NOMO-1 (cell line): ENCODE measurements around the gene SLIT3.
"Not testable (repeated sequence)": the region's sequence is repeated elsewhere in the genome, so short reads cannot be mapped to it uniquely, and the experiment has no call there.

Experiments used
- DNase-seq, 2 experiments: peaks; one replicate each; lab custom pipeline; 2025; ENCODE audit not compliant: unreplicated experiment in 2 of 2; lab: John Stamatoyannopoulos, UW

Gene SLIT3

DNA sequence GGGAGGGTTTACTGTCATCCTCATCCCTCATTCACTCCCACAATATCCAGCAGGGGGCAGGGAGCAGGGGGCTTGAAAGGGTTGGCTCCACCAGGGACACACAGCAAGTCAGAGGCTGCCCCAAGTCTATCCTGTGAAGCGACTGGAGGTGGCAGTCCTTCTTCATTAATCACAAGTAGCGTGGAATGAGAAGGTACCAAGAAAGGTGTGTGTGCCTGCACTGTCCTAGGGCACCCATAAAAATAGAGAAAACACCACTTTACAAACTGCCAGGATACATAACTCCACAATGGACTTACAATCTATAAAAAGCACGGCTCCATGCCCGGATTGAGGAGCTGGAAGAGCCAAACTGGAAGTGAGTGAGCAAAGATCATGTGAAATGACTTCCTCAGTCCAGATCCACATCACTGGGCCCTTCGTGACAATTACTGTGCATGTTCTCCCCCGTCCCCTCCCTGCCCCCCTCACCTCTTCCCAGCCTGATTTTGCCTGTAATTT, 183.9 kb downstream of the SLIT3 start:
- no peak for DNase-seq

DNA sequence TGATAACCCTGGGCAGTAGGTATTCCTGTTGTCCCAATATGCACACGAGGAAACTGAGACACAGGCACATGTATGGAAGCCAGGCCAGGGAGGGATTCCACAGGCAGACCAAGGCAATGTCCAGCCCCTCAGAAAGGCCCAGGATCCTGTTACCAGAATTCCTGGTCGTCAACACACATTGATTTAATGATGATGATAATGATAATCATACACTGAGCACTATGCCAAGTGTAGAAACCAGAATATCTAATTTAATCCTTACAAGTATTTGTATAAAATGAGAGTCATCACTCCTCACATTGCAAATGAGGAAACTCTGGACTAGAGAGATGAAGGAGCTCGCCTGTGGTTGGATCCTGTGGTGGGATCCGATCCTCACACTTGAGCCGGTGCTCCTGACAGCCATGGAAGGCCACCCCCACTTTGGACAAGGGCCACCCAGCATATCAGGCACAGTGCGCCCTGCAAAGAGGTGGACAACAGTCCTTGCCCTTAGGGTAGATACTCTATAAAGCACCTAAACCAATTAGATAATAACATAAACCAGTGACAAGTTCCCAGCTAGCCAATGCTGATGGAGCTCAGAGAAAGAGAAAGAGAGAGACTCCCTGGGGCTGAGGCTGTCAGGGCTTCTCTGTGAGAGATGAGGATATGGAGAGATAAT, 185.3 kb downstream of the SLIT3 start:
- no peak for DNase-seq

DNA sequence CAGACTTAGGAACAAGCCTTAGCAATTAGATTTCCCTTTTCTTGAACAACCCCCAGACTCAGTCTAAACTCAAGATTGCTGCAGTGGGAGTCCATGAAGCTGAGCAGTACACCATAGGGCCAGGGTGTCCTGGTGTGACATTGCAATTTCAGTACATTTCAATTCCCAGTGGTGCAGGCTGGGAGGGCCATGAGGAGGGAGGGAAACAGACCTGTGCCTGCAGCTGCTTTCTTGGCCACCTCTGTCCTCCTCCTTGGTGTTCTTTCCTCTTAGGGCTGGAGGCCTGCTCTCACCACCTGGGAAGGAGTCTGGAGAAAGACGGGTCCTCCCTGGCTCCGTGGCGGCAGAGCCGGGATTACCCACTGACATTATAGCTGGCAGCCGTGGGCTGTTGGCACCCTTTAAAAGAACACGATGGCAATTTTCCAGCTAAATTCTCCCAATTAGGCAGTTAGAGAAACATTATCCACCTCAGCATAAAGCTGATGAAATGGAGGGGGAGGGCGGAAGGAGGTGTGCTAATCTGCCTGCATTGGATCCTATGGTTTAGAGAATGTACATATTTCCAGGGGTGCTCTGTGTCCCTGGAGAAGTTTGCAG, 186.4 kb downstream of the SLIT3 start:
- DNase-seq, result no peak

DNA sequence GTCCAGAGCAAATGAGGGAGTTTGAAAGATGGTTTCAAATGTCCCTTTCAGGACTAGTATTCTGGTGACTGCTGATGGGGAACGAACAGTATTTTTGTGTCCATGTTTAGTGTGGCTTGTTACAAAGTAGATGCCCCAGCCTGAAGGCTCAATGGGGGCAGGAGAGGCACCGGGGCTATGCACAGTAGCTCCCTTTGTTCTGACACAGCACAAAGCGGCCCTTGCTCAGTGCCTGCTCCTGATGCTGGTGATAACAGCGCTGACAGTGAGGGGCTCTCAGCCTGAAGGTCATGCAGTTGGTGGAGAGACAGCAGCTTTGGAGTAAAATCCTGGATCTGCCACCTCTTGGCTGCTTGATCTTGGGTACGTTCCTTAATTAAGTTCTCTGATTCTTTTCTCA, 188.9 kb downstream of the SLIT3 start:
- DNase-seq, result no peak

DNA sequence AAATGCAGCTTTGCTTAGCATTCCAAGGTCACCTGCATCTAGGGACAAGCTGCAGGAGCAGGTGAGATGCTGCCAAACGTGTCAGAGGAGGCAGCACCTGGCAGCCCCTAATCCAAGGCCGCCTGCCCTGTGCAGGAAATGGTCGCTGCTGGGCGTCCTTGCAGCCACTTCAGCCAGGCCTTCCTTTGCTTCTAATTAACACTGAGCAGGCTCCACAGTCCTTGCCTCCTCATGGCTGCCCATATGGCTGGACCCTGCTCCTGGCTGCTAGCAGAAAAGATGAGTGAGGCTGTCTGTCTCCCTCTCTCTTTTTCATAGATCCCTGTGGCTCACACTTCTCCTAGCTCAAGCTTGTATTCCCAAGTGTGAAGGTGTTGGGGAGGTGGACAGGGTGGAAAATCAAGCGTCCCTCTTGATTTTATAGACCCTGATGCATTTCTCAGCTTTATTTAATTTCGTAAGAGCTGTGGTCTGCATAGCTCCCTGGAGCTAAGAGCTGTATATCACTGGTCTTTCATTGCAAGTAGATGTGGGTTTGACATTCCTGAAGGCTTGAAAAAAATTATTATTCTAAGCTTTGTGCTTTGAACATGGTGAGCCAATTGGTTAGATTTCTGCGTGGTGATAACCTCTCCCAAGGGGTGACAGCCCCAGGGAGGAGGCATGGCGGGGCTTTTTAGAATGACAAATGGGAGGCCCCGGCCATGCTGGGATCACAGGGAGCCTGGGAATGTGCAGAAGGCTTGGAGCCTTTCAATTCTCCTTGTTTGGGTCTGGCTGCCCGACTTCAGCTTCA, 193.8 kb downstream of the SLIT3 start:
- no peak for DNase-seq

DNA sequence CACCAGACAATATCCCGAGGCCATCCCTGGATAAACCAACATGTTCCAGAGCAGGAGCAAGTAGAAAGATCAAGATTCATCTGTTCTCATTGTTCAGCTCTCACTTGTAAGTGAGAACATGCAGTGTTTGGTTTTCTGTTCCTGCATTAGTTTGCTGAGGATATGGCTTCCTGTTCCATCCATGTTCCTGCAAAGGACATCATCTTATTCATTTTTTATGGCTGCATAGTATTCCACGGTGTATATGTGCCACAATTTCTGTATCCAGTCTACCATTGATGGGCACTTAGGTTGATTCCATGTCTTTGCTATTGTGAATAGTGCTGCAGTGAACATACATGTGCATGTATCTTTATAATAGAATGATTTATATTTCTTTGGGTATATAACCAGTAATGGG, 195.4 kb downstream of the SLIT3 start:
- not testable (repeated sequence) for DNase-seq

DNA sequence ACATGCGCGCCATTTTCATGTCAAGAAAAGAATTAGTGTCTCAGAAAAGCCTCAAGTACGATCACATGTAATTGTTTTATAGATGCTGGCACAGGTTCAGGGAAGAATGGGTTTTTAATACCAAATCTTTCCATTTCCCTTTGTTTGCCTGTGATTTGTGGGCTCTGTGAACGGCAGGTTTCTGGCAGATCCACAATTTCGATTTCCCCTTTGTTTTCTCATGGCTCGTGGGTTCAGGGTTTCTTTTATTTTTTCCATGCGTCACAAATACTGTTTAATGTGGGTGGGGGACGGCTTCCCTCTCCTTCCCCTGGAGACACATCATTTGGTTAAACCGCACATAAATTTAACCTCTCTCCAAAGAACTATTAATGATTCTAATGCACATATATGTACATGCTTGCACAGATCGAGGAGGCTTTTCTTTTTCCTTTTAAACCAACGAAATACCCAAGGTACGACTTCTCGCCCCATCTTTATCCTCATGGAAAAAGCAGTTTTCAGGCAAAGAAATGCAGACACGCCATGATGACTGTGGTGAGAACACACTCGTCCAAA, 195.9 kb downstream of the SLIT3 start:
- no peak for DNase-seq

DNA sequence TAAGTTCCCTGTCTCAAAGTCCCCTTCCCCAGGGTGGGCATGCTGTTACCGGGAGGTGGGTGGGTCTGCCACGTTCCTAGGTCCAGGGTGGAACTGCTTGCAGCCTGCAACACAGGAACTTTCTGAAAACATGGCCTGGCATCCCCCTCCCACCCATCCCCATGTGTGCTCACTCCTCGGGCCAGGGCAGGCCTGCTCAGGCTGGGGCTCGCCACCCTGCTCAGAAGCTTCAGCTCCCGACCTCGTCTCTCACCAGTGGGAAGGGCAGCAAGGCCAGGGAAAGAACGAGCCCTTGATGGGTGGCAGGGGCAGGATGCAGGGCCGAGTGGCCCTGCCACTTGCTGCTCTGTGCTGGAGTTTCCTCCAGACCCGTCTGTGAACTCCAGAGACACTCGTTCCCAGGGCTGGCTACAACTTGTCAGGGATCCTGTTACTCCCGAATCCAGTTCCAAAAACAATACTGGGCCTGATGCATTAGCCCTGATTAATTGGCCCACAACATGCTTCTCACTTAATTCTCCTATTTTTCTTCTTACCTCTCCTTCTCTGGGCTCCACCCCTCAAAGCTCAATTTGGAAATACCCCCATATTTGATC, 197.3 kb downstream of the SLIT3 start:
- DNase-seq, result no peak

DNA sequence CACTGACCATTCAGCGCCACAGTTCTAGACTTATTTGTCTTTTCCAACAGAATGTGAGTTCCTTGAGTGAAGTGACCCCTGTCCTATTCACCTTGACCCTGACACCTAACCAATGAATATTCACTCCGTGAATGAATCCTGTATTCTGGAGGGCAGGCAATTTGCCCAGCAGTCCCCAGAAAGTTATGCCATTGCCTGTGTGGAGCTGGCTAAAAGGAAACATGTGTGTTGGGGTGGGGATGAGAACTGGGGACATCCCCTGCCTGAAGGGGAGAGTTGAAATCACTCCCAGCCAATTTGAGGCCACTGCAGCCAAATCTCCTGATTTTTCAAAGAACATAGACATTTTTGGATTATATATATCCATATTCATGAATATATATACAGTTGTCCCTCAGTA, 199.0 kb downstream of the SLIT3 start:
- no peak for DNase-seq

DNA sequence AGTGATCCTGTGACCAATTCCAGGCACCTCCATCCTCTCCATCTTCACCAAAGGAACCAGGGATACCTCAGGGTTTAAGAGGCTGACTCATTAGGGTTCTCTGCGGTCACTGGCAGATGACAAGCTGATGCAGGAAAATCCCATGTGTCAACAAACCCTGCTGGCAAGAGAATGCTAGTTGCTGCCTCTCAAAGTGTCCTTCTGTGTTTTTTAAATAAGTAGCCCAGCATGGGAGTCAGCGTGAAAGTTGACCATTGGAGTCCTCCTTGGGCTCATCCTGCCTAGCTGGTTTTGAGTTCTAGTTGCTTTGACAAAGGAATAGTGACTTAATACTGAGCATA, 200.2 kb downstream of the SLIT3 start:
- DNase-seq, result no peak

DNA sequence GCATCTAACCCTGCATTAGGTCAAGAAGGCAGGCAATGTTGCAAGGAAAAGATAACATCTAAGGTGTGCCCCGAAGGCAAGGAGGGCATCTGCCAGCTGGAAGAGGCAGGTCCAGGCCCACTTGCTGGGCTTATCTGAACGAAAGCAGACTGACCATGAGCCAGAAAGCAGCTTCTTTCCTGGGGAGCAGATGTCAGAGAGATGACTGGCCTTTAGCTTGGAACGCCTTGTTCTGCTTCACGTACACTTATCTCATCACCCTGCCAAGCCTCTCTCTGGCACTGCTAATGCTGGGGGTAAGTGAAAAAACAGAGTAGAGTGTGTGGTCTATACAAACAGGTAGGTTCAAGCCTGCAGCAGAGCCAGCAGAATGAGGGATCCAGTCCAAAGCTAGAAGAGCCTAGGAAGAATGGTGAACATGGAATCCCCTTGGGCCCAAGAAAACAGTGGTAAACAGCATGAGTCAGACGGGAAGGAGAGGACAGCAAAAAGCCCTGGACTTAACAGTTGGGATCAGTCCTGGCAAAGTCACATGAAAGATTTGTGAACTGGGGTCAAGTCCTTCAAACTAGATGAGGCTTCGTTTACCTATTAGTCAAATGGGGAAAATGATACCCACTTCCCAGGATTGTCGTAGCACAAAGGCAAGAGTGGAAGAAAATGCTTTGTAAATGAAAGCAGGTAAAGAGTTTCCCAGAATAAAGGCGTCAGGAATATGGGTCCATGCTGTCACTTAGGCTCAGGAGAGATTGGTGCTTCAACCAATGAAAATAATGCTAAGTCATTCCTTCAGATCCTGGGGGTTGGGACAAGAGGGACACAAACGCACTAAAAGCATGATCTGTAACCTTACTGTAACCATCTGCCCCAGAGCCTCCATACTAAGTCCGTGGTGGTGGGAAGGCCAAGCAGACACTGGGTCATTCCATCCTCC, 200.9 kb downstream of the SLIT3 start:
- no peak for DNase-seq

DNA sequence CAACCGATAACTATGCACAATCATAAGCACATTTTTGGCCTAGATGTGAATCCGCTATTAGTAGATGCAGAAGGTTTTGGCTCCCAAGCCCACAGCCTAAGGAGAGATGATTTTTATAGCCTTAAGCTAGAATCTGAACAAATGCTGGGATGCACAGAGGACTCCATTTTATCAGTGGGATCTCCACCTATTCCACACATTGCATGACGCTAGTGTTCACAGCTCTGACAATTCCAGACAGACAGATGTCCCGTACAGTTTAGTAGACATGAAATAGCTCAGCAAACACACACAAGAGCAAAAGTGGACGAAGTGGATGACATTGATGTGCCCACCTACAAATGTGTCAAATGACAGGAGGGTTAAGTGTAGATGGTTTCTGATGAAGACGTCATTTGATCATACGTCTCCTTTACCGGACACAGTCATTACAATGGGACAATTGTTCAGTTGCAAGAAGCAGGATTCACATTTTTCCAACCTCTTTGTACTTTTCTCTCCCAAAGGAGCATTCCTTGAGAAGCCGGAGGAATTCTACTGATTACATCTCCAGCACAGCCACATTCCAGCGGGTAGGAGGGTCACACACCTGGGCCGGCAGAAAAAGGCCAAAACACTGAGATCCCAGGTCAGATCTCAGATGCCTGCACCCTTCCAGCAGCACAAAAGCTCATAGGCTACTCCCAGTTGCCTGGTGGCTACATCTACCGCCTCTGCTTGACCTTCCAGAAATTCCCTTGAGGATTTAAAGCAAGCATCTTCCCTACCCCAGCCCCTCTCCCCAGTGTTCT, 202.4 kb downstream of the SLIT3 start:
- no peak for DNase-seq

DNA sequence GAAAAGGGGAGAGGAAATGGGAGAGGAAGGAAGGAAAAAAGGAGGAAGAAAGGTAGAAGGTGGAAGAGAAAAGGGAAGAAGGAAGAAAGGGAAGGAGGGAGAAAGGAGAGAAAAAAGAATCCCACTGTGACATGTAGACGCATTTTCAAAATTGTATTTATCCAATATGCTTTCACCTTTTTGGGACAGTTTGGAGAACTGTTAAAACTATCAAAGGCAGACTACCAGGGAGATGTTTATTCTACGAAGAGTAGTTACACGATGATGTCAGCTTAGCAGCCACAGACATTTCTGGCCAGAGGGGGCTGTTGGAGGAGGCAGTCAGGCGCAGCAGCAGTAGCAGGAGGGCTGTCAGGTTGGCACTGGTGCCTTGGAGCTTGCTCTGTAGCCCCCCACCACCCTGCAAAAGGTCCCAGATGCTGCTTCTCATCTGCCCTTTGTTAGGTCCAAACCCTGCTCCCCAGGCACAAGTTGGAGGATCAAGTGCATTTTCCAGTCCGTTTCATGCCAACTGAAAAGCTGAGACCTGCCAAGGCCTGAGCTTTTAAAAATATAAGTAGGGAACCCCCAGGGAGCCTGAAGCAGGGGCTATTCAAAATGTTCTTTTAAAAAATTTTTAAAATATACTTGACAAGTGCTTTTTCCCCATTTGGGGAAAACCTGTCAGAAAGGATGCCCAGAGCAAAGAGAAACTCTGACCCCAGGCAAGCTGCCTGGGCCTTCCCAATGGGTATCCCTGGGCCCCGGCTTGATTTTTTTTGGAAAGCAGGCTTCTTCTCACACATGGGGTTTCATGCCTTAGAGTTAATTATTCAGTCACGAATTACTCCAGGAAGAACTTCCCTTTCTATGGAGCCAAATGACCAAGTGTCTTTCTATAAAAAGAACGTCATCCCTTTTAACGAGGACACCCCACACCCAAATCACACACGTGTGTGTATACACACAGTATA, 203.3 kb downstream of the SLIT3 start:
- no peak for DNase-seq

DNA sequence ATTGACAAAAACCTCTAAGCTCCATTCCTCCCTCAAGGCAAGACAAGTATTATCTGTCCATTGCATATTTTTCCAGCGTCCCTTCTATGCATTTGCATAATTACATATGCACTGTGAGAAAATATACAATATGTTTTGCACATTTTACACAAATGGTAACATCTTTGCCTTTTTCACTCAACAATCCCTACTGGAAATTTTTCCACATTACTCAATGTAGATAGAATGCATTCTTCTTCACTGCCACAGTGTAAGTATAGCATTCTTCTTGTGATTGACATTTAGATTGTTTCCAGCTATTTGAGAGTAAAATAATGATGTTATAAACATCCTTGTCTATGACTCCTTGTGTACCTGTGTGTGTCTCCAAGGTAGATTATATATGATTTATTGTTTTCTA, 205.0 kb downstream of the SLIT3 start:
- DNase-seq, result no peak

DNA sequence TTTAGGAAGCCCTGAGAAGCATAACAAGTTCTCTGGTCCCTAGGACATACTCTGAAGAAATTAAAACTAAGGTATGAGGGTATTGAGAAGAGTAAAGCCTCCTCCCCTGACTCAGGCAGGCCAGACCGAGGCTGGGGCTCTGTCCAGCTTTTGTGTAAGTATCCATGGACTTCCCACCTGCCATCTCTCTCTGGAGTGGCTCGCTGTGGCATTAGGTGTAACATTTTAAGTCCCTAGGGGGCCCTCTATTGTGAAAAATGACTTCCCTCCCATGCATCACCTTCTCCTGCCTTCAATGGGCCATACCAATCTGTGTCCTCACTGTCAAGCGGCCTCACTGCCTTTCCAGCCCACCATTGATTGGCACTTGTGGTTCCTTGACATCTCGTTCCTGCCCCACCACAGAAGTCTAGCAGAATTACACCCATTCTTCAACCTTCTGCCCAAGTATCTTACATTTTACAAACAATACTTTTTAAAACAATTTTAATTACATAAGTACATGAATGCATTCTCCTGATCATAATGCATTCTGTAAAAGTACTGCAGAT, 205.5 kb downstream of the SLIT3 start:
- no peak for DNase-seq

DNA sequence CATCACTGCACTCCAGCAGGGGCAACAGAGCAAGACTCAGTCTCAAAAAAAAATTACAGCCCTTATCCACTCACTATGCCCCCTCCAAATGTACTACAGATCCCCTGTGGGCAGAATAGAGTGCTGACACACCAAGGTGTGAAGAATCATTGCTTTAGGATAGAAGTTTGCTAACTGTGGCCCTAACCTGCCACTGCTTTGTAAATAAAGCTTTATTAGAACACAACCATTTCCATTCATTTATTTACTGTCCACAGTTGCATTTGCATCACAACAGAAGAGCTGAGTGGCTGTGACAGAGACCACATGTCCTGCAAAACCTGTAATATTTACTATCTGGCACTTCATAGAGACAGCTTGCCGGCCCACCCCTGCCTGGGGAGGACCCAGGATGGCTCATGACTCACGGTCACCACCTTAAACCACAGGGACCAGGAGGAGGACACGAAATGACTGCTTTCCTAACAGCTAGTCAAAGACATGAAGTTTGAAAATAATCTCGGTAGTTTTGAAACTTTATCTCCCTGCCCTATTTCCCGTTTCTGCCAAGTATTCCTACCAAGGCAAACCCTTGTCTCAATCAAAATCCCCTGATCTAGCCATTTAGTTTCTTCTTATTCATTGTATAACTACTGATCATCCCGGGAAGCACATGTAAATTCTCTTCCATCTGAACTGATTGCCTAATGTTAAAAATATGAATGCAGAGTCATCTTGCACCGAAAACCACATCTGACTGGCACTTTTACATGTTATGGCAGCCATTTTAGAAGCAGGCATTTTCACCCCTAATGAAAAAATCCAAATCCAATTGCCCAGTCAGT, 206.1 kb downstream of the SLIT3 start:
- no peak for DNase-seq

DNA sequence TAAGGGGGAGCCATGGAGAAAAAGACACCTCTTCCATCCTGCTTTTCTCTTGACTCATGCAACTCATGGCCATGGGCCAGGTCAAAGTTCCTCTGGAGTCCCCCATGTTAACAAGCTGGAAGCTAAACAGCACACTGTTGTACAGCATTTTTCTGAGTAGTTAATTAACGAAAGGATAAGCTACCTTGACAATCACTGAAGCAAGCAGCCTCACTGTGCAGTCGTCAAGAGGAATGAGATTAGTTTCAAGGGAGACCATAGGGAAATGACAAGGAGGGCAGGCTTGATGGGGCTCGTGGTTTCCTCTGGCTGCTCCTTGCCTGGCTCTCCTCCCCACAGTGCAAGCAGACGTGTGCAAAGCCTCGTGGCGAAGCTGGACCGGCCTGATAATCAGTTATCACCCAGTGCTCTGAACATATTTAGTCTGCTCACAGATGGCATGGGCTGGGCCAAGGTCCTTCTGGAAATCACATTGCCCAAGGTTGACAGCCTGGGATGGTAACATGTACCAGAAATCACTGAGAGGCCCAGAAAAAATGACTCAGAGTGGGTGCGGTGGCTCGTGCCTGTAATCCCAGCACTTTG, 209.5 kb downstream of the SLIT3 start:
- DNase-seq, result no peak
